Tongue (tissue), 2 donors: ENCODE results near the gene KCNH6. TPM values are rescaled to one million over a fixed set of nuclear protein-coding genes. Genes with fewer than 3 reads are reported as not detected.
A peak's percentile ranks its signal among the peaks of the same experiment; 100 is the strongest.

Experiments
- DNase-seq: peaks from one replicate; pipeline ENCODE4 v3.0.0-alpha.2; 2015
- total RNA-seq: library from RNA; depleted of rRNA; stranded (reverse); fragments of >200 nt; gene quantifications from one replicate; pipeline ENCODE4 v1.2.3, GENCODE V29; 2014

KCNH6 gene
- 0.31 TPM for total RNA-seq

GRCh38 chr17:63523253-63523855, at the start of gene KCNH6:
TSS of gene KCNH6 (plus strand) at chr17:63523358. CDS start at chr17:63523414, 56 bp downstream.
- DNase-seq = no peak

- DNase-seq = no peak
Measured at GRCh38 chr17:63474174-63474573, 49.0 kb upstream of the KCNH6 start.

GRCh38 chr17:63474586-63475460, 48.3 kb upstream of the KCNH6 start:
- no peak for DNase-seq

- no peak for DNase-seq
Measured at GRCh38 chr17:63475491-63476412, 47.4 kb upstream of the KCNH6 start.

GRCh38 chr17:63476459-63476853, 46.7 kb upstream of the KCNH6 start:
- no peak for DNase-seq

- peak; percentile 69 for DNase-seq
Measured at GRCh38 chr17:63476854-63477479, 46.2 kb upstream of the KCNH6 start, which contains the start of gene ACE. TSS of gene ACE (plus strand) at chr17:63477061. CDS start at chr17:63477095, 34 bp downstream.

- DNase-seq = no peak
Measured at GRCh38 chr17:63477480-63478440, 45.4 kb upstream of the KCNH6 start.

- peak; percentile 74 for DNase-seq
Measured at GRCh38 chr17:63478814-63479494, 44.2 kb upstream of the KCNH6 start.

- no peak for DNase-seq
Measured at GRCh38 chr17:63479495-63480184, 43.5 kb upstream of the KCNH6 start.

- no peak for DNase-seq
Measured at GRCh38 chr17:63480192-63480784, 42.9 kb upstream of the KCNH6 start.

- DNase-seq = no peak
Measured at GRCh38 chr17:63480826-63481487, 42.2 kb upstream of the KCNH6 start.

- no peak for DNase-seq
Measured at GRCh38 chr17:63481488-63481870, 41.7 kb upstream of the KCNH6 start.

GRCh38 chr17:63482509-63482908, 40.6 kb upstream of the KCNH6 start:
- no peak for DNase-seq

- no peak for DNase-seq
Measured at GRCh38 chr17:63483038-63483437, 40.1 kb upstream of the KCNH6 start.

GRCh38 chr17:63483655-63484575, 39.2 kb upstream of the KCNH6 start:
- DNase-seq = no peak

GRCh38 chr17:63486317-63487013, 36.7 kb upstream of the KCNH6 start:
- no peak for DNase-seq

GRCh38 chr17:63487014-63487339, 36.2 kb upstream of the KCNH6 start:
- no peak for DNase-seq
